Fibroblast of the aortic adventitia (primary cell): ENCODE data around the gene PPP1R3C. TPM values are rescaled to one million over a fixed set of nuclear protein-coding genes. Genes with fewer than 3 reads are reported as not detected.

ENCODE experiments used
- DNase-seq: peaks from one replicate; pipeline ENCODE4 v3.0.0-alpha.2; 2010; ENCODE audit warnings: low read depth
- H3K4me3 ChIP-seq: 2 replicates; pipeline ENCODE4 v1.5.1; 2011; ENCODE audit warnings: low read depth, mild to moderate bottlenecking, control low read depth, low read length, moderate library complexity
- total RNA-seq: library from RNA; depleted of rRNA; stranded (reverse); fragments of >200 nt; gene quantifications from 2 replicates; pipeline ENCODE4 v1.2.3, GENCODE V29; 2012; ENCODE audit warnings: low replicate concordance
- TF ChIP-seq, protein P1 (sequence below): IDR thresholded peaks from 2 replicates; pipeline ENCODE4 v1.5.1; 2011; ENCODE audit warnings: mild to moderate bottlenecking, low read length, control low read depth, inconsistent platforms; ENCODE audit not compliant: insufficient read depth

PPP1R3C gene
- total RNA-seq, 1 donor, result 41.1 TPM

DNA sequence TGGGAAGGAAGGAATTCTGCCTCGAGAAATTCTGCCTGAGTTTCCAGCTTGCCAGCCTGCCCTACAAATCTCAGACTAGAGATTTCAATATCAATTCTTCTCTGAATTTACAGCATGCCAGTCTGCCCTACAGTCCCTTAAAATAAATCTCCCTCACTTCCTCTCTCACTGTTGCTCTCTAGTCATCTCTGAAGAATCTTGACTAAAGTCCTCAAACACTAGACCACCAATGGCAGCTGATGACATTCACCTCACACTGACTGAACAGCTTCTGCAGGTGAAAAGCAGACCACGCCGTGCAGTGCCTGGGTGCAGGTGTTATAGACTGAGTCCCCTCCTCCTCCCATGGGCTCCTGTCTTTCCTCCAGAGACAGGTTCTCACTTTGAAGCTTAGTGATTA lies 30.4 kb downstream of the PPP1R3C start:
- no peak for DNase-seq
- TF ChIP-seq, protein P1, sequence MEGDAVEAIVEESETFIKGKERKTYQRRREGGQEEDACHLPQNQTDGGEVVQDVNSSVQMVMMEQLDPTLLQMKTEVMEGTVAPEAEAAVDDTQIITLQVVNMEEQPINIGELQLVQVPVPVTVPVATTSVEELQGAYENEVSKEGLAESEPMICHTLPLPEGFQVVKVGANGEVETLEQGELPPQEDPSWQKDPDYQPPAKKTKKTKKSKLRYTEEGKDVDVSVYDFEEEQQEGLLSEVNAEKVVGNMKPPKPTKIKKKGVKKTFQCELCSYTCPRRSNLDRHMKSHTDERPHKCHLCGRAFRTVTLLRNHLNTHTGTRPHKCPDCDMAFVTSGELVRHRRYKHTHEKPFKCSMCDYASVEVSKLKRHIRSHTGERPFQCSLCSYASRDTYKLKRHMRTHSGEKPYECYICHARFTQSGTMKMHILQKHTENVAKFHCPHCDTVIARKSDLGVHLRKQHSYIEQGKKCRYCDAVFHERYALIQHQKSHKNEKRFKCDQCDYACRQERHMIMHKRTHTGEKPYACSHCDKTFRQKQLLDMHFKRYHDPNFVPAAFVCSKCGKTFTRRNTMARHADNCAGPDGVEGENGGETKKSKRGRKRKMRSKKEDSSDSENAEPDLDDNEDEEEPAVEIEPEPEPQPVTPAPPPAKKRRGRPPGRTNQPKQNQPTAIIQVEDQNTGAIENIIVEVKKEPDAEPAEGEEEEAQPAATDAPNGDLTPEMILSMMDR, result no peak
- no peak overlapping the region for H3K4me3 ChIP-seq

DNA sequence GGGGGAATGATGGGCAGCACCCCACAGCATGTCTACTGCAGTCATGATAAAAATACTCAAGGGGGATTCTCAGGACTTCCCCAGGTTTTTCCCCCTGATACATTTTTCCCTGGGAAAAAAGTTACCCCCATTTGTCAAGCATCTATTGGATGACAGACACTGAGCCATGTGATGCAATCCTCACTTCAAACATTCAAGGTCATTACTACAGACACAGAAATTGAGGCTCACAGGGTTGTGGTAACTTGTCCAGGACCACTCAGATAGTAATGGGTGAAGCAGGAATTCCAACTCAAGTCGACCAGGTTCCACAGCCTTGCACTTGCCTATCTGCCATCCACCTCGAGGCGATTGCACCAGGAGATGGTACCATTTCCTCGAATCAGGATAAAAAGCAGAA lies 31.7 kb downstream of the PPP1R3C start:
- TF ChIP-seq, protein P1, result no peak
- no peak for DNase-seq

DNA sequence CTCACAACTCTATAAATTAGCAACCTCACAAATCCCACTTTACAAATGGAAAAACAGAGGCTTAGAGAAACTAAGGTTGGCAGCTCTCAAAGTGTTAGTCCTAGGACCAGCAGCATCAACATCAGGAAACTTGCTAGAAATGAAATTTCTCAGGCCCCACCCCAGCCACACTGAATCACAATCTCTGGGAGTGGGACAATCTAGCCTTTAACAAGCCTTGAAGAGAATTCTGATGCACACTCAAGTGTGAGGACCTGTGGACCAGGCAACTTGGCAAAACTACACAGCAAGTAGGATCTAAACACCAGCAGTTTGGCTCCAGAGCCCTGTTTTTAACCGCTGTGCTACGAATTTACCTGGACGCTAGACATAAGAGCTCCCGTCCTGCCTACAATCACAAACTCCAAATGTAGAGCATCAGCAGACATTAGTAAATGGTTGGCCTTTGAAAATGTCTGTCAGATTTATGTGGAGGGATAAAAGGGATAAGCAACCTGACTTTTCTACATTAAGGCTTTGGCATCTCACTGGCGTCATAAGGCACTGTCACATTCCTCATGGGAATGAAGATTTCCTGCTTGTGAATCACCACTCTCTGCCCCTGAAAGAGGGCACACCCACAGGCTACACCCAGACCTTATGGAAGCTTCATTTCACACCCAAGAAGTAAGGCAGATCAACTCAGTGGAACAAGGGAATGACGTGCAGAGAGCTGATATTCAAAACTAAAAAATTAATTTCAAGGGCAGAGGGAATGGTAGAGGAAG lies 34.5 kb downstream of the PPP1R3C start:
- H3K4me3 ChIP-seq, result no peak overlapping the region
- peak; percentile 74 for DNase-seq
- TF ChIP-seq, protein P1, result no peak

More for the DNA sequence above, 31.7 kb downstream of the PPP1R3C start:
- H3K4me3 ChIP-seq, result no peak overlapping the region

DNA sequence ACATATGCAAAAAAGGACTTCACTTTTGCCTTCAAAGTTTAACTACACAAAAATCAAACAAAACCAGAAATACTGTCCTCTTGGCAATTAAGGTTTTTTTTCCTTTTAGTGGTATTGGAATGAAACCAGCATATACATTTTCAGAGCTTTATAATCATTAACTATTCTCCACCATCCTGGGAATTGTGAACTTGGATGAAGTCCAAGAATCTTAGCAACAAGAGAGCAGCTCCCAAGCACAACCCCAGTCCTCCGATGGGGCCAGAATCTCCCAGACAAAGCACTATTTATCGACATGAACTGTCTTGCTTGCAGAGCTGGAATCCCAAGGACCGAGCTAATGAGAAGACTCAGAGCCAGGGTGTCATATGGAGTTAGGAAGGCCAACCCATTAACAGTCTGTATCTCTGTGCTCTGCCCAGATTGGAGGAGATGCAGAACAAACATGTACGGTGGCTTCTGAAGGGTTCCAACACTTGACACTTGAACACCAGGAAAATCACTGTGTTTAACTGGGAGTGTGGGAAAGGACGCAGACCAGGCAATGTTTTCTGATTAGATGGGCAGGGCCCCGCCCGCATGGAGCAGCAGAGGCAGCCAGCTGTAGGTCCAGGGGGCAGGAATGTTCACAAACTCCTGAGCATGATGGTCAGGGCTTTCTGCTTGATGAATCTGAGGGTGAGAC lies 35.5 kb downstream of the PPP1R3C start:
- no peak overlapping the region for H3K4me3 ChIP-seq
- TF ChIP-seq, protein P1, result no peak
- DNase-seq, result peak; percentile 60

DNA sequence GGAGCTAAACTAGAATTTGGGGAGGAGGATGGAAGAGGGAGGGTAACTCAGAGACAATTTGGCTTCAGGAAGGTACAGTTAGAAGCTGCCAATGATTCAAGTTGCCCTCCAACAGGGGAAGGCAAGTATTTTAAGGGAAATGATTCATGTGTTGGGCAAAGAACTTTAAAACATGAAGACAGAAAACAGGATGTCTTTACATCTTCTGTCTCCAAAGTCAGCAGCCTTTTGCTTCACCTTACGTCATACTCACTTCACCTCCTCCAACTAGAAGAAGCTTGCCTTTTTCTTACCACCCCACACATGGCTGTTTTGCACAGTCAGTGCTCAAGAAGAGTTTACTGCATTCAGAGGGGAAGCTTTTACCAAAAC lies 36.1 kb downstream of the PPP1R3C start:
- no peak overlapping the region for H3K4me3 ChIP-seq
- peak; percentile 92 for DNase-seq
- TF ChIP-seq, protein P1, result no peak

DNA sequence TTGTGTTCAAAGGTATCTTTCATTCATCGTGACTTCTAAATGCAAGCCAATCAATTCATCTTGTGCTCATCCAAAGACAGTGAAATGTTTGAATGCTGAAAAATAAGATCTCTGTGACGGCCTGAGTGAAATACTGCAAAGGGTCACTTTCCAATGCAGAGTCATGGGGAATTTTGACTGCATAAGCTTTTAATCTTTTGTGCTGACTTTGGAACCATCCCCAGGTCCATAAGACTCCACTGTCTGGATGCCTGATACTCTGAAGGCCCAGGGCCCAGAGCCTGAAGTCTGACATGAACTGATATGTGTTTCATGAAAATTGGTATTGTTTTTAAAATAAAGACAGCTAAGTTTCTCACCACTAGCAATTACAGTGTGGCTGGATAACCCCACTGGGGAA lies 39.0 kb downstream of the PPP1R3C start:
- DNase-seq, result peak; percentile 49
- H3K4me3 ChIP-seq, result no peak overlapping the region
- TF ChIP-seq, protein P1, result no peak

DNA sequence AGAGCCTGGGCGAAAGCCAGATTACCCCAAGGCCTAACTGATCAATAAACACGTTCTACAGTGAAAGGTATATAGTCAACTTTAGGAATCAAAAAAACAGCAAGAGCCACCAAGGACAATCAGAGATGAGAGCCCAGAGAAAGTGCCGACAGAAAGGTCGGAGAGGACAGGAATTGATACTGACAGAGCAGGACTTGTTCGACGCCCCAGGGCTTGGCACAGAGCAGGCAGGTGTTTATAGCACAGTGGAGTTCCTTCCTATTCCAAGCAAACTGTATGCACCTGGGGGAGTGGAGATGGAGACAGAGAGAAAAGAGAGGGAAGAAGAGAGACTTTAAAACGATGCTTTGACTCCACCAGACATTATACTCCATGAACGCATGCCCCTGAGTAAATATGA lies 39.5 kb downstream of the PPP1R3C start:
- no peak for DNase-seq
- no peak overlapping the region for H3K4me3 ChIP-seq
- TF ChIP-seq, protein P1, result no peak
